Esophagus squamous epithelium (tissue), 4 donors: ENCODE results near the gene UGT8.

ENCODE experiments used
- CTCF ChIP-seq, 6 experiments: fragments of 450-650 bp in 4 of 6; fragments of 200-600 bp in 2 of 6; sonication (generic) in 2 of 6; IDR thresholded peaks; one replicate each; pipeline ENCODE4 v1.5.1; 2016 to 2019; ENCODE audit warnings: antibody characterized with exemption in 6 of 6, mild to moderate bottlenecking in 4 of 6, moderate library complexity in 4 of 6
- POLR2A ChIP-seq, 4 donors: fragments of 450-650 bp; IDR thresholded peaks; one replicate each; pipeline ENCODE4 v1.6.1; 2017; ENCODE audit warnings: antibody characterized with exemption in 4 of 4, mild to moderate bottlenecking in 4 of 4, moderate library complexity in 3 of 4

GRCh38 chr4:114613560-114613959 is 15.0 kb downstream of the UGT8 start:
- TF ChIP-seq CTCF (IDR thresholded peaks at IDR 0.05) = no peak
- no peak for TF ChIP-seq POLR2A (IDR thresholded peaks at IDR 0.05)
